Naive B cell (primary cell): ENCODE data around the gene AIF1. TPM values are rescaled to one million over a fixed set of nuclear protein-coding genes. Genes with fewer than 3 reads are reported as not detected.

Source experiments
- ATAC-seq, 2 donors: fragments of 150-1000 bp; cut with Tn5 transposase; 2 replicates each; pipeline ENCODE4 v1.10.0; 2021; ENCODE audit warnings: low read depth in 2 of 2, mild to moderate bottlenecking in 2 of 2, moderate library complexity in 2 of 2
- DNase-seq: peaks from one replicate; pipeline ENCODE4 v3.0.0; 2022
- H3K27ac Mint-ChIP-seq, 6 donors: one replicate each; pipeline ENCODE4 v1.8.0; 2020 to 2022; ENCODE audit warnings: mild to moderate bottlenecking in 6 of 6, mixed read lengths in 6 of 6, moderate library complexity in 5 of 6, inconsistent platforms in 2 of 6
- H3K27me3 Mint-ChIP-seq, 3 donors: one replicate each; pipeline ENCODE4 v1.8.0; 2021 to 2022; ENCODE audit warnings: mixed read lengths in 3 of 3, mild to moderate bottlenecking in 1 of 3
- H3K36me3 Mint-ChIP-seq, 2 donors: one replicate each; pipeline ENCODE4 v1.8.0; 2020 to 2022; ENCODE audit warnings: mixed read lengths in 2 of 2, inconsistent platforms in 1 of 2, mild to moderate bottlenecking in 1 of 2
- H3K4me1 Mint-ChIP-seq, 3 donors: one replicate each; pipeline ENCODE4 v1.8.0; 2020 to 2022; ENCODE audit warnings: mixed read lengths in 3 of 3, inconsistent platforms in 1 of 3, mild to moderate bottlenecking in 1 of 3, moderate library complexity in 1 of 3
- H3K4me3 Mint-ChIP-seq, 8 donors: one replicate each; pipeline ENCODE4 v1.8.0; 2020 to 2022; ENCODE audit warnings: mild to moderate bottlenecking in 8 of 8, mixed read lengths in 8 of 8, moderate library complexity in 8 of 8, inconsistent platforms in 2 of 8
- H3K9me3 Mint-ChIP-seq, 7 donors: one replicate each; pipeline ENCODE4 v1.8.0; 2020 to 2022; ENCODE audit warnings: mixed read lengths in 7 of 7, mild to moderate bottlenecking in 5 of 7, inconsistent platforms in 2 of 7, moderate library complexity in 1 of 7
- polyA plus RNA-seq, 6 donors: library from polyadenylated mRNA; unstranded; fragments of 300-500 nt; fragmentation: Illumina TruSeq; gene quantifications; one replicate each; pipeline ENCODE4 v1.2.3, GENCODE V29; 2021; ENCODE audit warnings: low read depth in 6 of 6

AIF1 gene
- polyA plus RNA-seq, 6 donors from 2014 or later = 0.50 to 14.4 (median 3.5) TPM

GRCh38 chr6:31576897-31577578 lies 38.0 kb upstream of the AIF1 start:
- H3K27me3 Mint-ChIP-seq = no peaks in the 10 kb centered on the region
- peaks cover 6 to 24% of the 10 kb centered on the region in 2 donors for H3K36me3 Mint-ChIP-seq
- no peaks in the 10 kb centered on the region for H3K9me3 Mint-ChIP-seq
- peaks cover 84 to 93% (median 85%) of the 10 kb centered on the region in 3 donors for H3K4me1 Mint-ChIP-seq
- peak overlapping the region; percentile 6 to 99 (median 92) for H3K27ac Mint-ChIP-seq
- DNase-seq = no peak
- H3K4me3 Mint-ChIP-seq = peak overlapping the region; percentile 89 to 100 (median 98)
- no peak for ATAC-seq

DNA sequence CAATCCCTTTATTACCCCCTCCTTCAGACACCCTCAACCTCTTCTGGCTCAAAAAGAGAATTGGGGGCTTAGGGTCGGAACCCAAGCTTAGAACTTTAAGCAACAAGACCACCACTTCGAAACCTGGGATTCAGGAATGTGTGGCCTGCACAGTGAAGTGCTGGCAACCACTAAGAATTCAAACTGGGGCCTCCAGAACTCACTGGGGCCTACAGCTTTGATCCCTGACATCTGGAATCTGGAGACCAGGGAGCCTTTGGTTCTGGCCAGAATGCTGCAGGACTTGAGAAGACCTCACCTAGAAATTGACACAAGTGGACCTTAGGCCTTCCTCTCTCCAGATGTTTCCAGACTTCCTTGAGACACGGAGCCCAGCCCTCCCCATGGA lies 37.5 kb upstream of the AIF1 start:
- no peak for DNase-seq
- Mint-ChIP-seq H3K9me3 (no peaks in the 10 kb centered on the region), H3K4me1 (peaks cover 84 to 93% (median 84%) of the 10 kb centered on the region in 3 donors), H3K27me3 (no peaks in the 10 kb centered on the region), H3K36me3 (peaks cover 6 to 26% of the 10 kb centered on the region in 2 donors), H3K27ac (peak overlapping the region in 5 of 6 donors; percentile 37 to 99 (median 87)), H3K4me3 (peak overlapping the region; percentile 89 to 100 (median 98))
- ATAC-seq = no peak

- Mint-ChIP-seq H3K36me3 (peaks cover 6 to 26% of the 10 kb centered on the region in 2 donors), H3K27ac (peak overlapping the region; percentile 72 to 96 (median 90)), H3K27me3 (no peaks in the 10 kb centered on the region), H3K4me1 (peaks cover 81 to 91% (median 84%) of the 10 kb centered on the region in 3 donors), H3K9me3 (no peaks in the 10 kb centered on the region), H3K4me3 (peak overlapping the region; percentile 75 to 100 (median 99))
- no peak for DNase-seq
- ATAC-seq = no peak
Measured at GRCh38 chr6:31578184-31579118, 36.6 kb upstream of the AIF1 start.

GRCh38 chr6:31579119-31579505 lies 35.9 kb upstream of the AIF1 start:
- Mint-ChIP-seq H3K9me3 (no peaks in the 10 kb centered on the region), H3K36me3 (peaks cover 6 to 26% of the 10 kb centered on the region in 2 donors), H3K27me3 (no peaks in the 10 kb centered on the region), H3K27ac (peak overlapping the region; percentile 87 to 96 (median 90)), H3K4me3 (peak overlapping the region; percentile 75 to 100 (median 99)), H3K4me1 (peaks cover 75 to 84% (median 84%) of the 10 kb centered on the region in 3 donors)
- ATAC-seq = no peak
- no peak for DNase-seq

DNA sequence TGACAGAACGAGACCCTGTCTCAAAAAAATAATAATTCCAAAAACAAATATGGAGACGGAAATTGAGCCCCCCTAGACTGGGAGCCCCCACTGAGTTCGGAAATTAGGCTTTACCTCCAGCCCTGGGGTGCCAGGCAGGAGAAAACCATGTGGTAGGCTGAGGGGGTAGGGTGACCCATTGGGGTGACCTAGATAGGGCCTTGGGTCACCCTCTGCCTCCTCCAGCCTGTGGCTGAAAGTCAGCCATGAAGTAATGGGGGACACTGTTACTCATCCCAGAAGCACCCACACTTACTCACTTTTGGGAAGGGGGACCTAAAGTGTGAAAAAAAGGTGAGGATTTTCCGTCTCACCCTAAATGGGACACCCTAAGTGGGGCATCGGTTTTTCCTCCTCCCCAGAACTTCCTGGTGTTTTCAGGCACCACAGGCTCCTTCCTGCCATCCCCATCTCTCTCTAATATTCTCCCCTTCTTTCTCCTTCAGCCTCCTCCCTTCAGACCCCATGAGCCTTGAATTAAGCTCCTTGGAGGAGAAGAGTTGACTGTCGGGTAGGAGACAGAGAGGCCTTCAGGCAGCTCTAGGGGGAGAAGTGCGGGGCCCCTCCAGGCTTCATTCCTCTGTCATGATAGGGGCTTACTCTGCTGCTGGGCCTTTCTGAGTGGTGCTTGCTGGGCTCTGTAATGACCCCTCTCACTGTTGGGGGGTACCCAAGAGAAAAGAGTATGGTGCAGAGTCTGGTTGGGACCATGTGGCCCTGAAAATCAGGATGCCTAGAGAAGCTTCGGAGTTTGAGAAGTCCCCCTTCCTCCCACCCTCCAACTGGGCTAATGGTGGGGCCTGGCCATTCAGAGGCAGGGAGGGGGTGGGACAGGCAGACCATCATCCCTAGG lies 35.2 kb upstream of the AIF1 start:
- no peak for DNase-seq
- H3K4me1 Mint-ChIP-seq = peaks cover 72 to 84% (median 77%) of the 10 kb centered on the region in 3 donors
- no peak for ATAC-seq
- H3K27me3 Mint-ChIP-seq = no peaks in the 10 kb centered on the region
- H3K4me3 Mint-ChIP-seq = peak overlapping the region; percentile 94 to 100 (median 99)
- H3K9me3 Mint-ChIP-seq = no peaks in the 10 kb centered on the region
- peaks cover 6 to 26% of the 10 kb centered on the region in 2 donors for H3K36me3 Mint-ChIP-seq
- H3K27ac Mint-ChIP-seq = peak overlapping the region; percentile 81 to 99 (median 94)

GRCh38 chr6:31580438-31580740 lies 34.6 kb upstream of the AIF1 start:
- Mint-ChIP-seq H3K27me3 (no peaks in the 10 kb centered on the region), H3K27ac (peak overlapping the region; percentile 71 to 99 (median 94)), H3K4me3 (peak overlapping the region; percentile 94 to 100 (median 99)), H3K4me1 (peaks cover 71 to 84% (median 74%) of the 10 kb centered on the region in 3 donors), H3K9me3 (no peaks in the 10 kb centered on the region), H3K36me3 (peaks cover 6 to 26% of the 10 kb centered on the region in 2 donors)
- no peak for ATAC-seq
- DNase-seq = no peak

DNA sequence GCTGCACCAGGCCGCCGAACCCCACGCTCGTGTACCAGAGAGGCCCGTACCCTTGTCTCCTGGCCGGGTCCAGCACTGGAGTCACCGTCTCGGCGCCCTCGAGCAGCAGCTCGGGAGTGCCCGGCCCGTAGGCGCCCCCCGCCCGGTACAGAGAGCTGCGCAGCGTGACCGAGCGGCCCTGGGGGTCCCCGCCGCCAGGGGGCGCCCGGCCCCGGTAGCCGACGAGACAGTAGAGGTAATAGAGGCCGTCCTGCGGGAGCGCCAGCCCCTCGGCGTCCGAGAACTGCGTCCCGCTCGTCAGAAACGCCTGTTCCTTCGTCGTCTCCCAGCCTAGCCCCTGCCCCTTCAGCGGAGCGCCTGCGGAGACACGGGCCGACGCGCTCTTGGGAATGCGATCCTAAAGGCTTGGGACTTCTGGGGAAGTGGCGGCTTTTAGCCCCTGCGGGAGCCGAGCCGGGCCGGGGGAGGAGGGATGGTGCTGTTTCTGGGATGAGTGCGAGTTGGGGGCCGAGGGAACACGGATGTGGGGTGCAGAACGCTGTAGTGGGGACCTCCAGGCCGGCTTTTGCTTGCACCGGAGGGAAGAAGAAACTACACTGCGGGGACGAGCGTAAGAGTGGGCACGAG lies 34.1 kb upstream of the AIF1 start:
- peak overlapping the region; percentile 96 to 99 (median 98) for H3K27ac Mint-ChIP-seq
- DNase-seq (peak; percentile 86), ATAC-seq (peak; percentile 75)
- H3K27me3 Mint-ChIP-seq = no peaks in the 10 kb centered on the region
- H3K36me3 Mint-ChIP-seq = peaks cover 6 to 26% of the 10 kb centered on the region in 2 donors
- peaks cover 71 to 84% (median 74%) of the 10 kb centered on the region in 3 donors for H3K4me1 Mint-ChIP-seq
- H3K4me3 Mint-ChIP-seq = peak overlapping the region; percentile 94 to 100 (median 99)
- H3K9me3 Mint-ChIP-seq = no peaks in the 10 kb centered on the region

- DNase-seq (no peak), ATAC-seq (no peak)
- H3K27ac Mint-ChIP-seq = peak overlapping the region; percentile 96 to 99 (median 98)
- peaks cover 6 to 26% of the 10 kb centered on the region in 2 donors for H3K36me3 Mint-ChIP-seq
- no peaks in the 10 kb centered on the region for H3K9me3 Mint-ChIP-seq
- H3K4me1 Mint-ChIP-seq = peaks cover 71 to 84% (median 74%) of the 10 kb centered on the region in 3 donors
- H3K27me3 Mint-ChIP-seq = no peaks in the 10 kb centered on the region
- peak overlapping the region; percentile 94 to 100 (median 99) for H3K4me3 Mint-ChIP-seq
Measured at GRCh38 chr6:31581434-31582229, 33.4 kb upstream of the AIF1 start.

DNA sequence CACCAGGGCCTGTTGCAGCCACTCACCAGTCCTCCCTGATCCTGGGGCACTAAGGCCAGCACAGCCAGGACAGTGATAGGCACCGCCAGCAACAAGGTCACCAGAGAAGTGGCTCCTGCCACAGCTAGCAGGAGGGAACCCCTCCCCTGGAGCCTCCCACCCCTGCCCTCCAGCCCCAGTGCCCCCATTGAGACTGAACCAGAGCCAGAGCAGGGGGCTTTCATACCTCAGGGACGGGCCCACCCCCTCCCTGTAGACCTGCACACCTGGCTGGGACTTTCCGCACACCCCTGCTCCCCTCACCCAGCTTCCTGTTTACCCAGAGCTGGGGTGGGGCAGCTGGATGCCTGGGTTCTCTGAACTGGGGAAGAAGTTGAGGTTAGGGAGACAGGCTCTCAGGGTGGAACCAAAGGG lies 32.8 kb upstream of the AIF1 start, which contains the start of gene LTB:
Gene LTB, minus strand, starts transcription at position 195 of the 414 bp plus-strand sequence. Its CDS starts 7 bp downstream, at position 188.
- peaks cover 71 to 84% (median 74%) of the 10 kb centered on the region in 3 donors for H3K4me1 Mint-ChIP-seq
- ATAC-seq (peak; percentile 60), DNase-seq (peak; percentile 79)
- H3K27me3 Mint-ChIP-seq = no peaks in the 10 kb centered on the region
- H3K27ac Mint-ChIP-seq = peak within 1 kb of the TSS; percentile 96 to 99 (median 98)
- no peaks in the 10 kb centered on the region for H3K9me3 Mint-ChIP-seq
- H3K36me3 Mint-ChIP-seq = peaks cover 6 to 26% of the 10 kb centered on the region in 2 donors
- peak within 1 kb of the TSS; percentile 94 to 100 (median 99) for H3K4me3 Mint-ChIP-seq

DNA sequence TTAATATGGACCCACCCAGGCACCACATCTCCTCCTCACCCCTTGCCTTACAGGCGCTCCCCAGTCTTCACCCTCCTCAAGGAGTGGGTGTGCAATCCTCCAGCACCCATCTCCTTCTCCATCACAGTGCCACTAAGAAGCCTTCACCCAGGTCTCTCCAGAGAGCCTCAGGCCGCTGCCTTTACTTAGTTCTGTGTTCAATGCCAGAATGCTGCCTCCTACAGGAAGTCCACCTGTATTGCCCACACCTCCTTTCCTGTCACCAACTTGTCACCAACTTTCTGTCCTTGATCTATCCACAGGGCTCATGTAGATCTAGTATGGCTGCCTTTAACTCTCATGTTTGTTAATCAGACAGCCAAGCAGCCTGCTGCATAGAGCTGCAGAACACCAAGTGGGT lies 29.5 kb upstream of the AIF1 start:
- DNase-seq (peak; percentile 16), ATAC-seq (no peak)
- no peaks in the 10 kb centered on the region for H3K27me3 Mint-ChIP-seq
- H3K4me3 Mint-ChIP-seq = peak overlapping the region; percentile 68 to 100 (median 90)
- peaks cover 11 to 25% of the 10 kb centered on the region in 2 donors for H3K36me3 Mint-ChIP-seq
- H3K27ac Mint-ChIP-seq = peak overlapping the region; percentile 94 to 99 (median 97)
- H3K9me3 Mint-ChIP-seq = no peaks in the 10 kb centered on the region
- peaks cover 67 to 84% (median 71%) of the 10 kb centered on the region in 3 donors for H3K4me1 Mint-ChIP-seq

DNA sequence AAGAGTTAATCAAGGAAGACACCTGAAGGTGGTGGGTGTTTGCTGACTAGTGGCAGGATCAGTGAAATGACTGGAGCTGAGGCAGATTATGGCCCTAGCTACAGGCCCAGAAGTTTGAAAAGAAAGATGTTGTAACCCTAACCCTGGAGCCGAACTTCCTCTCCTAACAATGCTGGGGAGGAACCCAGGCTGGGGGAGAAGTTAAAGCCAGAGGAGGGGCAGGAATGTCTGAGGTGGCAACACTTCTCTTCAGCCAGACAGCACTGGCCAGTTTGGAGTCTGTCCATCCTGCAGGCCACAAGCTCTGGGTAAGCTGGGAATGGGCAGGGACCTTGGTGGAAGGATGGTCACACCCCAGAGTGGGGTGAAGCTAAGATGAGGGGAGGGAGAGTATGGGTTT lies 29.0 kb upstream of the AIF1 start, which contains the start of gene LST1:
Gene LST1, plus strand, starts transcription at position 270 of the 400 bp plus-strand sequence. CDS start 1,023 bp downstream, outside the sequence.
- no peak for DNase-seq
- Mint-ChIP-seq H3K36me3 (peaks cover 10 to 20% of the 10 kb centered on the region in 2 donors), H3K4me3 (peak within 1 kb of the TSS; percentile 68 to 100 (median 91)), H3K27me3 (no peaks in the 10 kb centered on the region), H3K4me1 (peaks cover 65 to 89% (median 71%) of the 10 kb centered on the region in 3 donors), H3K27ac (peak within 1 kb of the TSS; percentile 94 to 99 (median 97)), H3K9me3 (no peaks in the 10 kb centered on the region)
- no peak for ATAC-seq
